ENCODE data around the gene GATA5. TPM values are rescaled to one million over a fixed set of nuclear protein-coding genes. Genes with fewer than 3 reads are reported as not detected.

The GATA5 gene
- total RNA-seq, 2 donors from 2014 or later: not detected

- no peak for ATAC-seq (replicated peaks)
- Mint-ChIP-seq H3K4me3 (no peak overlapping the region), H3K9me3 (no peaks in the 10 kb centered on the region), H3K4me1 (no peaks in the 10 kb centered on the region), H3K27me3 (peaks cover 34% of the 10 kb centered on the region), H3K27ac (no peak overlapping the region), H3K36me3 (ENCODE audit: low read depth) (no peaks in the 10 kb centered on the region)
Measured at GRCh38 chr20:62476056-62476838, 452 bp upstream of the GATA5 start.

GRCh38 chr20:62475027-62475771 is 596 bp downstream of the GATA5 start:
- H3K27ac Mint-ChIP-seq: no peak overlapping the region
- H3K4me3 Mint-ChIP-seq: no peak overlapping the region
- no peak for ATAC-seq (replicated peaks)
- peaks cover 36% of the 10 kb centered on the region for H3K27me3 Mint-ChIP-seq
- no peaks in the 10 kb centered on the region for H3K36me3 Mint-ChIP-seq (ENCODE audit: low read depth)
- H3K9me3 Mint-ChIP-seq: no peaks in the 10 kb centered on the region
- no peaks in the 10 kb centered on the region for H3K4me1 Mint-ChIP-seq

GRCh38 chr20:62474604-62475026 is 1.2 kb downstream of the GATA5 start:
- H3K36me3 Mint-ChIP-seq (ENCODE audit: low read depth): no peaks in the 10 kb centered on the region
- no peak overlapping the region for H3K4me3 Mint-ChIP-seq
- H3K27ac Mint-ChIP-seq: no peak overlapping the region
- no peak for ATAC-seq (replicated peaks)
- H3K4me1 Mint-ChIP-seq: no peaks in the 10 kb centered on the region
- peaks cover 39% of the 10 kb centered on the region for H3K27me3 Mint-ChIP-seq
- H3K9me3 Mint-ChIP-seq: no peaks in the 10 kb centered on the region

- Mint-ChIP-seq H3K27me3 (peaks cover 35% of the 10 kb centered on the region), H3K4me1 (no peaks in the 10 kb centered on the region), H3K9me3 (no peaks in the 10 kb centered on the region), H3K4me3 (no peak overlapping the region), H3K27ac (no peak overlapping the region), H3K36me3 (ENCODE audit: low read depth) (no peaks in the 10 kb centered on the region)
- ATAC-seq (replicated peaks): no peak
Measured at GRCh38 chr20:62473717-62474603, 1.8 kb downstream of the GATA5 start.

- Mint-ChIP-seq H3K4me1 (no peaks in the 10 kb centered on the region), H3K4me3 (no peak overlapping the region), H3K9me3 (no peaks in the 10 kb centered on the region), H3K27ac (no peak overlapping the region), H3K36me3 (ENCODE audit: low read depth) (no peaks in the 10 kb centered on the region), H3K27me3 (peaks cover 28% of the 10 kb centered on the region)
- ATAC-seq (replicated peaks): no peak
Measured at GRCh38 chr20:62472941-62473585, 2.7 kb downstream of the GATA5 start.

GRCh38 chr20:62472138-62472940 is 3.5 kb downstream of the GATA5 start:
- no peak overlapping the region for H3K27ac Mint-ChIP-seq
- no peaks in the 10 kb centered on the region for H3K9me3 Mint-ChIP-seq
- no peak overlapping the region for H3K4me3 Mint-ChIP-seq
- H3K27me3 Mint-ChIP-seq: peaks cover 24% of the 10 kb centered on the region
- H3K4me1 Mint-ChIP-seq: no peaks in the 10 kb centered on the region
- no peak for ATAC-seq (replicated peaks)
- H3K36me3 Mint-ChIP-seq (ENCODE audit: low read depth): no peaks in the 10 kb centered on the region

- Mint-ChIP-seq H3K27ac (no peak overlapping the region), H3K9me3 (no peaks in the 10 kb centered on the region), H3K36me3 (ENCODE audit: low read depth) (no peaks in the 10 kb centered on the region), H3K27me3 (peaks cover 20% of the 10 kb centered on the region), H3K4me1 (no peaks in the 10 kb centered on the region), H3K4me3 (no peak overlapping the region)
- no peak for ATAC-seq (replicated peaks)
Measured at GRCh38 chr20:62470459-62470858, 5.3 kb downstream of the GATA5 start.

- H3K36me3 Mint-ChIP-seq (ENCODE audit: low read depth): no peaks in the 10 kb centered on the region
- peaks cover 20% of the 10 kb centered on the region for H3K27me3 Mint-ChIP-seq
- H3K4me1 Mint-ChIP-seq: no peaks in the 10 kb centered on the region
- H3K27ac Mint-ChIP-seq: no peak overlapping the region
- no peak overlapping the region for H3K4me3 Mint-ChIP-seq
- no peak for ATAC-seq (replicated peaks)
- H3K9me3 Mint-ChIP-seq: no peaks in the 10 kb centered on the region
Measured at GRCh38 chr20:62470001-62470400, 5.8 kb downstream of the GATA5 start.

GRCh38 chr20:62469352-62469751 is 6.4 kb downstream of the GATA5 start:
- H3K4me1 Mint-ChIP-seq: no peaks in the 10 kb centered on the region

GRCh38 chr20:62466806-62467537 is 8.8 kb downstream of the GATA5 start:
- no peaks in the 10 kb centered on the region for H3K36me3 Mint-ChIP-seq (ENCODE audit: low read depth)
- peaks cover 12% of the 10 kb centered on the region for H3K27me3 Mint-ChIP-seq

More at GRCh38 chr20:62469352-62469751, 6.4 kb downstream of the GATA5 start:
- Mint-ChIP-seq H3K27me3 (peaks cover 20% of the 10 kb centered on the region), H3K4me3 (no peak overlapping the region), H3K27ac (no peak overlapping the region), H3K36me3 (ENCODE audit: low read depth) (no peaks in the 10 kb centered on the region), H3K9me3 (no peaks in the 10 kb centered on the region)
- no peak for ATAC-seq (replicated peaks)

GRCh38 chr20:62466072-62466760 is 9.6 kb downstream of the GATA5 start:
- ATAC-seq (replicated peaks): no peak
- Mint-ChIP-seq H3K4me3 (no peak overlapping the region), H3K27ac (no peak overlapping the region), H3K36me3 (ENCODE audit: low read depth) (no peaks in the 10 kb centered on the region), H3K27me3 (peaks cover 10% of the 10 kb centered on the region), H3K9me3 (no peaks in the 10 kb centered on the region), H3K4me1 (no peaks in the 10 kb centered on the region)

More at GRCh38 chr20:62466806-62467537, 8.8 kb downstream of the GATA5 start:
- no peaks in the 10 kb centered on the region for H3K4me1 Mint-ChIP-seq
- no peak overlapping the region for H3K4me3 Mint-ChIP-seq
- H3K9me3 Mint-ChIP-seq: no peaks in the 10 kb centered on the region
- H3K27ac Mint-ChIP-seq: no peak overlapping the region
- ATAC-seq (replicated peaks): no peak

- no peak overlapping the region for H3K4me3 Mint-ChIP-seq
- H3K27ac Mint-ChIP-seq: no peak overlapping the region
- ATAC-seq (replicated peaks): no peak
- no peaks in the 10 kb centered on the region for H3K9me3 Mint-ChIP-seq
- H3K36me3 Mint-ChIP-seq (ENCODE audit: low read depth): no peaks in the 10 kb centered on the region
- peaks cover 6% of the 10 kb centered on the region for H3K27me3 Mint-ChIP-seq
- no peaks in the 10 kb centered on the region for H3K4me1 Mint-ChIP-seq
Measured at GRCh38 chr20:62464990-62465389, 10.8 kb downstream of the GATA5 start.
